ENCODE data around the gene CFAP45.

DNA sequence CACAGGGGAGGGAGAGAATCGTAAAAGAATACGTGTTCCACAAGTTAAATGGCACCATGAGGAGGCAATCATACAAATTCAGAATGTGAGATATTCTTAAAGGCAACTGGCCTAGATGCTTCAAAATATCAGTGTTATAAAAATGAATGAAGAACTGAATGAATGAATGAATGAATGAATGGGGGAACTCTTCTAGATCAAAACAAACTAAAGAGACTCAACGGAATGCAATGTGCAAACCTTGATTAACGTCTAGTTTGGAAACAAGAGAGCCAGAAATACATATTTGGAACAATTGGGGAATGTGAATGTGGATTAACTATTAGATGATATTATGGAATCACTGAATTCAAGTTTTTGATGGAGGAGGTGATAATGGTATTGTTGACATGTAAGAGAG lies 16.8 kb downstream of the CFAP45 start:
- TF ChIP-seq, protein P1, sequence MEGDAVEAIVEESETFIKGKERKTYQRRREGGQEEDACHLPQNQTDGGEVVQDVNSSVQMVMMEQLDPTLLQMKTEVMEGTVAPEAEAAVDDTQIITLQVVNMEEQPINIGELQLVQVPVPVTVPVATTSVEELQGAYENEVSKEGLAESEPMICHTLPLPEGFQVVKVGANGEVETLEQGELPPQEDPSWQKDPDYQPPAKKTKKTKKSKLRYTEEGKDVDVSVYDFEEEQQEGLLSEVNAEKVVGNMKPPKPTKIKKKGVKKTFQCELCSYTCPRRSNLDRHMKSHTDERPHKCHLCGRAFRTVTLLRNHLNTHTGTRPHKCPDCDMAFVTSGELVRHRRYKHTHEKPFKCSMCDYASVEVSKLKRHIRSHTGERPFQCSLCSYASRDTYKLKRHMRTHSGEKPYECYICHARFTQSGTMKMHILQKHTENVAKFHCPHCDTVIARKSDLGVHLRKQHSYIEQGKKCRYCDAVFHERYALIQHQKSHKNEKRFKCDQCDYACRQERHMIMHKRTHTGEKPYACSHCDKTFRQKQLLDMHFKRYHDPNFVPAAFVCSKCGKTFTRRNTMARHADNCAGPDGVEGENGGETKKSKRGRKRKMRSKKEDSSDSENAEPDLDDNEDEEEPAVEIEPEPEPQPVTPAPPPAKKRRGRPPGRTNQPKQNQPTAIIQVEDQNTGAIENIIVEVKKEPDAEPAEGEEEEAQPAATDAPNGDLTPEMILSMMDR (IDR thresholded peaks at IDR 0.05), result no peak
- no peak for TF ChIP-seq RFX5 (IDR thresholded peaks at IDR 0.05; ENCODE audit: low read length)
- TF ChIP-seq TAF1 (IDR thresholded peaks at IDR 0.05; ENCODE audit: borderline replicate concordance, low read depth, low read length), result no peak
- no peak for TF ChIP-seq POLR2AphosphoS5 (IDR thresholded peaks at IDR 0.05; ENCODE audit: low read depth, low read length)
- TF ChIP-seq FOXM1 (IDR thresholded peaks at IDR 0.05; ENCODE audit: low read depth), result no peak
- TF ChIP-seq YY1 (IDR thresholded peaks at IDR 0.05; ENCODE audit: low read depth), result no peak
- TF ChIP-seq EP300 (IDR thresholded peaks at IDR 0.05; ENCODE audit: borderline replicate concordance in 1 of 2, low read depth in 1 of 2, low read length in 1 of 2), result no peak
- TF ChIP-seq, protein P2, sequence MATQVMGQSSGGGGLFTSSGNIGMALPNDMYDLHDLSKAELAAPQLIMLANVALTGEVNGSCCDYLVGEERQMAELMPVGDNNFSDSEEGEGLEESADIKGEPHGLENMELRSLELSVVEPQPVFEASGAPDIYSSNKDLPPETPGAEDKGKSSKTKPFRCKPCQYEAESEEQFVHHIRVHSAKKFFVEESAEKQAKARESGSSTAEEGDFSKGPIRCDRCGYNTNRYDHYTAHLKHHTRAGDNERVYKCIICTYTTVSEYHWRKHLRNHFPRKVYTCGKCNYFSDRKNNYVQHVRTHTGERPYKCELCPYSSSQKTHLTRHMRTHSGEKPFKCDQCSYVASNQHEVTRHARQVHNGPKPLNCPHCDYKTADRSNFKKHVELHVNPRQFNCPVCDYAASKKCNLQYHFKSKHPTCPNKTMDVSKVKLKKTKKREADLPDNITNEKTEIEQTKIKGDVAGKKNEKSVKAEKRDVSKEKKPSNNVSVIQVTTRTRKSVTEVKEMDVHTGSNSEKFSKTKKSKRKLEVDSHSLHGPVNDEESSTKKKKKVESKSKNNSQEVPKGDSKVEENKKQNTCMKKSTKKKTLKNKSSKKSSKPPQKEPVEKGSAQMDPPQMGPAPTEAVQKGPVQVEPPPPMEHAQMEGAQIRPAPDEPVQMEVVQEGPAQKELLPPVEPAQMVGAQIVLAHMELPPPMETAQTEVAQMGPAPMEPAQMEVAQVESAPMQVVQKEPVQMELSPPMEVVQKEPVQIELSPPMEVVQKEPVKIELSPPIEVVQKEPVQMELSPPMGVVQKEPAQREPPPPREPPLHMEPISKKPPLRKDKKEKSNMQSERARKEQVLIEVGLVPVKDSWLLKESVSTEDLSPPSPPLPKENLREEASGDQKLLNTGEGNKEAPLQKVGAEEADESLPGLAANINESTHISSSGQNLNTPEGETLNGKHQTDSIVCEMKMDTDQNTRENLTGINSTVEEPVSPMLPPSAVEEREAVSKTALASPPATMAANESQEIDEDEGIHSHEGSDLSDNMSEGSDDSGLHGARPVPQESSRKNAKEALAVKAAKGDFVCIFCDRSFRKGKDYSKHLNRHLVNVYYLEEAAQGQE (IDR thresholded peaks at IDR 0.05; ENCODE audit: low read depth, low read length), result no peak
- TF ChIP-seq SIN3A (IDR thresholded peaks at IDR 0.05; ENCODE audit: borderline replicate concordance, low read depth, low read length), result no peak
- no peak for TF ChIP-seq EZH2phosphoT487 (IDR thresholded peaks at IDR 0.05; ENCODE audit: borderline replicate concordance, low read depth)
- TF ChIP-seq TCF12 (IDR thresholded peaks at IDR 0.05), result no peak
- TF ChIP-seq, protein P3, sequence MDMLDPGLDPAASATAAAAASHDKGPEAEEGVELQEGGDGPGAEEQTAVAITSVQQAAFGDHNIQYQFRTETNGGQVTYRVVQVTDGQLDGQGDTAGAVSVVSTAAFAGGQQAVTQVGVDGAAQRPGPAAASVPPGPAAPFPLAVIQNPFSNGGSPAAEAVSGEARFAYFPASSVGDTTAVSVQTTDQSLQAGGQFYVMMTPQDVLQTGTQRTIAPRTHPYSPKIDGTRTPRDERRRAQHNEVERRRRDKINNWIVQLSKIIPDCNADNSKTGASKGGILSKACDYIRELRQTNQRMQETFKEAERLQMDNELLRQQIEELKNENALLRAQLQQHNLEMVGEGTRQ (IDR thresholded peaks at IDR 0.05; ENCODE audit: borderline replicate concordance, low read depth, low read length), result no peak

All from SK-N-SH (cell line).